GM21723 (cell line): ENCODE measurements around the gene OCA2.
"Not testable (repeated sequence)": the region's sequence is repeated elsewhere in the genome, so short reads cannot be mapped to it uniquely, and the experiment has no call there.

ENCODE experiments used
- ATAC-seq: cut with Tn5 transposase; IDR thresholded peaks from one replicate; pipeline ENCODE4 v1.9.1; 2021; ENCODE audit warnings: mild to moderate bottlenecking, moderate library complexity; ENCODE audit not compliant: unreplicated experiment

The OCA2 gene

GRCh38 chr15:28098766-28099554 lies at the start of gene OCA2:
Gene OCA2, minus strand, starts transcription at chr15:28099315. Its CDS starts 17,441 bp downstream, at chr15:28081874.
- ATAC-seq, result no peak

- no peak for ATAC-seq
These were observed 48.7 kb upstream of the OCA2 start for GRCh38 chr15:28147801-28148200.

GRCh38 chr15:28145419-28145818 lies 46.3 kb upstream of the OCA2 start:
- ATAC-seq, result not testable (repeated sequence)

- ATAC-seq, result no peak
These were observed 40.9 kb upstream of the OCA2 start for GRCh38 chr15:28140062-28140461.

- not testable (repeated sequence) for ATAC-seq
These were observed 38.4 kb upstream of the OCA2 start for GRCh38 chr15:28137408-28138039.

- ATAC-seq, result peak; percentile 99
These were observed 37.3 kb upstream of the OCA2 start for GRCh38 chr15:28136236-28136904.

- ATAC-seq, result no peak
These were observed 34.2 kb upstream of the OCA2 start for GRCh38 chr15:28133281-28133680.

GRCh38 chr15:28132524-28133275 lies 33.6 kb upstream of the OCA2 start:
- ATAC-seq, result no peak

- ATAC-seq, result no peak
These were observed 32.8 kb upstream of the OCA2 start for GRCh38 chr15:28131946-28132345.

GRCh38 chr15:28131400-28131799 lies 32.3 kb upstream of the OCA2 start:
- no peak for ATAC-seq

- no peak for ATAC-seq
These were observed 31.5 kb upstream of the OCA2 start for GRCh38 chr15:28130651-28131050.

GRCh38 chr15:28129231-28129848 lies 30.2 kb upstream of the OCA2 start:
- ATAC-seq, result no peak

- no peak for ATAC-seq
These were observed 28.9 kb upstream of the OCA2 start for GRCh38 chr15:28128031-28128430.

GRCh38 chr15:28127036-28127435 lies 27.9 kb upstream of the OCA2 start:
- no peak for ATAC-seq

GRCh38 chr15:28125673-28126651 lies 26.8 kb upstream of the OCA2 start:
- ATAC-seq, result no peak

- ATAC-seq, result no peak
These were observed 25.7 kb upstream of the OCA2 start for GRCh38 chr15:28124841-28125240.

GRCh38 chr15:28123408-28124023 lies 24.4 kb upstream of the OCA2 start:
- no peak for ATAC-seq

- no peak for ATAC-seq
These were observed 23.2 kb upstream of the OCA2 start for GRCh38 chr15:28122038-28122949.
